ENCODE measurements around the gene SLC16A7.

SLC16A7 gene

GRCh38 chr12:59595883-59596540 lies at the start of gene SLC16A7:
Gene SLC16A7 (plus strand): TSS chr12:59596029. CDS start chr12:59704802, 108,773 bp downstream.
- POLR2A ChIA-PET, result interaction anchor here (0.6 to 1.2 kb wide), 6 partner anchors 166 to 599 kb away, joined by 3 to 4 read pairs (median 4); no protein-coding TSS in a partner anchor
- CTCF ChIA-PET, result no interaction called here
- H3K4me3 ChIP-seq (ENCODE audit: low read depth, low read length), result peak within 1 kb of the TSS; percentile 77
- TF ChIP-seq CTCF (IDR thresholded peaks at IDR 0.05; ENCODE audit: insufficient read depth, low read length, missing control alignments), result peak; percentile 20
- peak; percentile 45 for DNase-seq (ENCODE audit: low read depth, low spot score)

- H3K4me3 ChIP-seq (ENCODE audit: low read depth, low read length), result no peak overlapping the region
- no peak for TF ChIP-seq CTCF (IDR thresholded peaks at IDR 0.05; ENCODE audit: insufficient read depth, low read length, missing control alignments)
- no peak for DNase-seq (ENCODE audit: low read depth, low spot score)
- CTCF ChIA-PET, result no interaction called here
- POLR2A ChIA-PET, result no interaction called here
Measured at GRCh38 chr12:59548930-59549329, 46.9 kb upstream of the SLC16A7 start.

GRCh38 chr12:59559696-59560095 lies 36.1 kb upstream of the SLC16A7 start:
- no peak overlapping the region for H3K4me3 ChIP-seq (ENCODE audit: low read depth, low read length)
- POLR2A ChIA-PET, result no interaction called here
- DNase-seq (ENCODE audit: low read depth, low spot score), result no peak
- no peak for TF ChIP-seq CTCF (IDR thresholded peaks at IDR 0.05; ENCODE audit: insufficient read depth, low read length, missing control alignments)
- CTCF ChIA-PET, result no interaction called here

- POLR2A ChIA-PET, result no interaction called here
- no peak for TF ChIP-seq CTCF (IDR thresholded peaks at IDR 0.05; ENCODE audit: insufficient read depth, low read length, missing control alignments)
- no peak overlapping the region for H3K4me3 ChIP-seq (ENCODE audit: low read depth, low read length)
- CTCF ChIA-PET, result no interaction called here
- no peak for DNase-seq (ENCODE audit: low read depth, low spot score)
Measured at GRCh38 chr12:59570145-59570544, 25.7 kb upstream of the SLC16A7 start.

- no peak for DNase-seq (ENCODE audit: low read depth, low spot score)
- no peak for TF ChIP-seq CTCF (IDR thresholded peaks at IDR 0.05; ENCODE audit: insufficient read depth, low read length, missing control alignments)
- CTCF ChIA-PET, result no interaction called here
- no peak overlapping the region for H3K4me3 ChIP-seq (ENCODE audit: low read depth, low read length)
- POLR2A ChIA-PET, result no interaction called here
Measured at GRCh38 chr12:59574406-59574805, 21.4 kb upstream of the SLC16A7 start.

- CTCF ChIA-PET, result no interaction called here
- DNase-seq (ENCODE audit: low read depth, low spot score), result no peak
- TF ChIP-seq CTCF (IDR thresholded peaks at IDR 0.05; ENCODE audit: insufficient read depth, low read length, missing control alignments), result no peak
- no peak overlapping the region for H3K4me3 ChIP-seq (ENCODE audit: low read depth, low read length)
- POLR2A ChIA-PET, result no interaction called here
Measured at GRCh38 chr12:59575826-59576225, 20.0 kb upstream of the SLC16A7 start.

Data from AG04449 (cell line).